ENCODE results near the gene ENG.

The ENG gene

GRCh38 chr9:127812936-127813675, 41.4 kb downstream of the ENG start:
- H3K36me3 ChIP-seq (ENCODE audit: insufficient read depth, low read length) = peaks cover 12% of the 10 kb centered on the region
- no peaks in the 10 kb centered on the region; the same call in 1 of the 2 replicates for H3K4me1 ChIP-seq (ENCODE audit: insufficient read depth, low read length)
- no peaks in the 10 kb centered on the region for H3K9me3 ChIP-seq (ENCODE audit: control insufficient read depth, insufficient read depth, low read length)
- no peak overlapping the region for H3K9ac ChIP-seq (ENCODE audit: low read depth, low read length)

GRCh38 chr9:127812011-127812410, 42.4 kb downstream of the ENG start:
- H3K4me1 ChIP-seq (ENCODE audit: insufficient read depth, low read length) = no peaks in the 10 kb centered on the region; the same call in 1 of the 2 replicates
- H3K9ac ChIP-seq (ENCODE audit: low read depth, low read length) = no peak overlapping the region
- no peaks in the 10 kb centered on the region for H3K9me3 ChIP-seq (ENCODE audit: control insufficient read depth, insufficient read depth, low read length)
- H3K36me3 ChIP-seq (ENCODE audit: insufficient read depth, low read length) = peaks cover 12% of the 10 kb centered on the region

GRCh38 chr9:127810378-127811187, 43.9 kb downstream of the ENG start:
- Histone ChIP-seq H3K9me3 (ENCODE audit: control insufficient read depth, insufficient read depth, low read length) (no peaks in the 10 kb centered on the region), H3K4me1 (ENCODE audit: insufficient read depth, low read length) (no peaks in the 10 kb centered on the region; the same call in 1 of the 2 replicates), H3K36me3 (ENCODE audit: insufficient read depth, low read length) (peaks cover 12% of the 10 kb centered on the region), H3K9ac (ENCODE audit: low read depth, low read length) (no peak overlapping the region)

DNA sequence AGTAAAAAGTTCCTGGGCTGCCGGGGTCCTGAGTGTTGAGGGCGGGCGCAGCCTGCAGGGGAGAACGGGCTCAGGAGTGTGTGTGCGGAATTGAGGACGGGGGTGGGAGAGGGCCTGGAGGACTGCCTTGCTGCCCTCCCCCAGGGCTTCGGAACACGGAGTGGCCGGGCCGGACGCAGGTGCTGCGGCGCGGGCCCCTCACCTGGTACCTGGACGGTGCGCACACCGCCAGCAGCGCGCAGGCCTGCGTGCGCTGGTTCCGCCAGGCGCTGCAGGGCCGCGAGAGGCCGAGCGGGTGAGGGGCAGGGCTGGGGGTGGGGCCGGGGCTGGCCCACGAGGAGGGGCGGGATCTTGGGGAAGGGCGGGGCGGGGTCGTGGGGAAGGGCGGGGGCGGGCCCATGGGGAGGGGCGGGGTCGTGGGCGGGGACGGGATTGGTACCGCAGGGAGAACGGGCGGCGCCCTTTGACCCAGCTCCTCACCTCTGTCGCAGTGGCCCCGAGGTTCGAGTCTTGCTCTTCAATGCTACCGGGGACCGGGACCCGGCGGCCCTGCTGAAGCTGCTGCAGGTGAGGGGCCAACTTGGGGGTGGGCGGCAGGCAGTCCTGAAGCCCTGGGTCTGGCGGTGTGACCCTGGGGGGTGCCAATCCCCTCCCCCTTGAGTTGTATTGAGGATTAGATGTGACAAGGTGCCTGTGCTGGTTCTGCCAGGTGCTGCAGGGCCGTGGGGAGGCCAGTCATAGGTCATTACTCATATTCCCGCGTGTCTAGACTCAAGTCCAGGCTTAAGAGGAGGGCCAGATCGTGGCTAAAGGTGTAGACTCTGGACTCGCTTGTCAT, 44.7 kb downstream of the ENG start:
- Histone ChIP-seq H3K4me1 (ENCODE audit: insufficient read depth, low read length) (no peaks in the 10 kb centered on the region; the same call in 1 of the 2 replicates), H3K9me3 (ENCODE audit: control insufficient read depth, insufficient read depth, low read length) (no peaks in the 10 kb centered on the region), H3K9ac (ENCODE audit: low read depth, low read length) (peak overlapping the region; percentile 17; the same call in 1 of the 2 replicates), H3K36me3 (ENCODE audit: insufficient read depth, low read length) (peaks cover 12% of the 10 kb centered on the region)

GRCh38 chr9:127809002-127809539, 45.4 kb downstream of the ENG start:
- Histone ChIP-seq H3K36me3 (ENCODE audit: insufficient read depth, low read length) (peaks cover 12% of the 10 kb centered on the region), H3K9ac (ENCODE audit: low read depth, low read length) (peak overlapping the region; percentile 17; the same call in 1 of the 2 replicates), H3K9me3 (ENCODE audit: control insufficient read depth, insufficient read depth, low read length) (no peaks in the 10 kb centered on the region), H3K4me1 (ENCODE audit: insufficient read depth, low read length) (no peaks in the 10 kb centered on the region; the same call in 1 of the 2 replicates)

GRCh38 chr9:127808347-127809001, 46.0 kb downstream of the ENG start:
- Histone ChIP-seq H3K9ac (ENCODE audit: low read depth, low read length) (no peak overlapping the region), H3K36me3 (ENCODE audit: insufficient read depth, low read length) (peaks cover 8% of the 10 kb centered on the region), H3K4me1 (ENCODE audit: insufficient read depth, low read length) (no peaks in the 10 kb centered on the region; the same call in 1 of the 2 replicates), H3K9me3 (ENCODE audit: control insufficient read depth, insufficient read depth, low read length) (no peaks in the 10 kb centered on the region)

GRCh38 chr9:127806871-127807270, 47.6 kb downstream of the ENG start:
- H3K9ac ChIP-seq (ENCODE audit: low read depth, low read length) = no peak overlapping the region
- no peaks in the 10 kb centered on the region; the same call in 1 of the 2 replicates for H3K4me1 ChIP-seq (ENCODE audit: insufficient read depth, low read length)
- no peaks in the 10 kb centered on the region for H3K9me3 ChIP-seq (ENCODE audit: control insufficient read depth, insufficient read depth, low read length)
- H3K36me3 ChIP-seq (ENCODE audit: insufficient read depth, low read length) = peaks cover 4% of the 10 kb centered on the region; the same call in 1 of the 2 replicates

DNA sequence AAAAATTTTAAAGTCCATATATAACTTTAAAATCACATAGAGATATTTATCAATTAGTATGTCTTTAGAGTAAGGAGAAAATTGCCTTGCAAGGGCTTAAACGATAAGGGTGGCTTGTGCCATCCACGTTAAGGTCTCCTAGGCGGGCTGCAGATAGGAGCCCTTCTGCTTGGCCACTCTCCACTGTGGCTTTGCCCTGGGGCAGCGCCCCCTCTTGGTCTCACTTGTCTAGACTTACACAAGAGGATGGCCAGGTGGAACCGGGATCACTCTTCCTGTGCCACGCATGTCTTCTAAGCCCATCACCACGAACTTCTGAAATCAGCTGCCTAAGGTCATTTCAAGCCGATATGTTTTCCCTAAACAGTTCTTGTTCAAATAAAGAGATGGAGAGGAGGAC, 48.8 kb downstream of the ENG start:
- Histone ChIP-seq H3K9me3 (ENCODE audit: control insufficient read depth, insufficient read depth, low read length) (no peaks in the 10 kb centered on the region), H3K4me1 (ENCODE audit: insufficient read depth, low read length) (no peaks in the 10 kb centered on the region; the same call in 1 of the 2 replicates), H3K9ac (ENCODE audit: low read depth, low read length) (no peak overlapping the region), H3K36me3 (ENCODE audit: insufficient read depth, low read length) (no peaks in the 10 kb centered on the region)

DNA sequence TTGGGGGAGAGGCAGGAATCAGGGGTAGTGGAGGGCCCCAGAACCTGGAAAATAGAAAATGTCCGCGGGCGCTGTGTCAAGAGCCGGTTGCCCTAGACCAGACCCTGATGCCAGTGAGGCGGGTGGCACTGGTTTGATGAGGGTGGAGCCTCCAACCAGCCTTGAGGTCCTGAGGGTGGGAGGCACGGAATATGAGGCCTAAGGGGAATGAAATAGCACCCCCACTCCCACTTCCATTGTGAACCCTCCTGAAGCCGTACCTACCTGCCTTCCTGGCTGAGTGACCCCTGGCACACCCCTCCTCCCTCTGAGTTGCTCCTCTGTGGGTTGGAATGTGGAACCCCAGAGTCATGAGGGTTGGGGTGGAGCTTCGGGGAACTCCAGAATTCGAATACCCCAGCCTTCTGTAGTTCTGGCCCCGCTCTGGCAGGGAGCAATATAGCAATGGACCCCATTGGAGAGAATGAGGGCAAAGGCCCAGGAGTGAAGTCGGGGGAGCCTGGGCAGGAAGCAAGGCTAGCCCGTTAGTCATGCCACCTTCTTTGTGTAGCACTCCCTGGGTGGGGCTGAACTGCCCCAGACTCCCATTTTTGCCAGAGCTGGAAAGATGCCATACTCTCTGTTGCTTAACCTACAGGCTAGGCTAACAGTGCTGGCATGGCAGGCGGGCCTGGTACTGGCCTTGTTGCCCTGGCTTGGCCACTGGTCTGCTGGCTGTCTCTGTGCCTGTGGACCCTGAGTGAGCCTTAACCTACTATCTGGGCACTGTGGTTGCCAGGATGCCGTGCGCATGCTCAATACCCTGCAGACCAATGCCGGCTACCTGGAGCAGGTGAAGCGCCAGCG, 50.7 kb downstream of the ENG start:
- Histone ChIP-seq H3K9ac (ENCODE audit: low read depth, low read length) (peak overlapping the region; percentile 79), H3K4me1 (ENCODE audit: insufficient read depth, low read length) (no peaks in the 10 kb centered on the region; the same call in 1 of the 2 replicates), H3K36me3 (ENCODE audit: insufficient read depth, low read length) (no peaks in the 10 kb centered on the region), H3K9me3 (ENCODE audit: control insufficient read depth, insufficient read depth, low read length) (no peaks in the 10 kb centered on the region)

GRCh38 chr9:127802576-127803443, 51.6 kb downstream of the ENG start, which contains the start of gene FPGS:
Gene FPGS (plus strand): TSS chr9:127802882. CDS start chr9:127802925, 43 bp downstream.
- Histone ChIP-seq H3K4me1 (ENCODE audit: insufficient read depth, low read length) (no peaks in the 10 kb centered on the region; the same call in 1 of the 2 replicates), H3K9ac (ENCODE audit: low read depth, low read length) (peak within 1 kb of the TSS; percentile 79), H3K36me3 (ENCODE audit: insufficient read depth, low read length) (no peaks in the 10 kb centered on the region), H3K9me3 (ENCODE audit: control insufficient read depth, insufficient read depth, low read length) (no peaks in the 10 kb centered on the region)

GRCh38 chr9:127801955-127802575, 52.4 kb downstream of the ENG start:
- Histone ChIP-seq H3K36me3 (ENCODE audit: insufficient read depth, low read length) (no peaks in the 10 kb centered on the region), H3K9me3 (ENCODE audit: control insufficient read depth, insufficient read depth, low read length) (no peaks in the 10 kb centered on the region), H3K4me1 (ENCODE audit: insufficient read depth, low read length) (no peaks in the 10 kb centered on the region; the same call in 1 of the 2 replicates), H3K9ac (ENCODE audit: low read depth, low read length) (peak overlapping the region; percentile 49)
